GM18868 (cell line): ENCODE data around the gene STK25.
"Not testable (repeated sequence)": the region's sequence is repeated elsewhere in the genome, so short reads cannot be mapped to it uniquely, and the experiment has no call there.

ENCODE experiments used
- ATAC-seq: cut with Tn5 transposase; IDR thresholded peaks from one replicate; pipeline ENCODE4 v1.9.1; 2021; ENCODE audit warnings: mild to moderate bottlenecking, moderate library complexity; ENCODE audit not compliant: unreplicated experiment

The STK25 gene

GRCh38 chr2:241509155-241509784, 886 bp upstream of the STK25 start:
- ATAC-seq, result no peak

- ATAC-seq, result peak; percentile 17
Observed at GRCh38 chr2:241507430-241508239, 749 bp downstream of the STK25 start.

- ATAC-seq, result no peak
Observed at GRCh38 chr2:241506793-241507429, 1.5 kb downstream of the STK25 start.

- not testable (repeated sequence) for ATAC-seq
Observed at GRCh38 chr2:241506317-241506716, 2.1 kb downstream of the STK25 start.

GRCh38 chr2:241505781-241506201, 2.6 kb downstream of the STK25 start:
- no peak for ATAC-seq

- no peak for ATAC-seq
Observed at GRCh38 chr2:241505086-241505780, 3.2 kb downstream of the STK25 start.

DNA sequence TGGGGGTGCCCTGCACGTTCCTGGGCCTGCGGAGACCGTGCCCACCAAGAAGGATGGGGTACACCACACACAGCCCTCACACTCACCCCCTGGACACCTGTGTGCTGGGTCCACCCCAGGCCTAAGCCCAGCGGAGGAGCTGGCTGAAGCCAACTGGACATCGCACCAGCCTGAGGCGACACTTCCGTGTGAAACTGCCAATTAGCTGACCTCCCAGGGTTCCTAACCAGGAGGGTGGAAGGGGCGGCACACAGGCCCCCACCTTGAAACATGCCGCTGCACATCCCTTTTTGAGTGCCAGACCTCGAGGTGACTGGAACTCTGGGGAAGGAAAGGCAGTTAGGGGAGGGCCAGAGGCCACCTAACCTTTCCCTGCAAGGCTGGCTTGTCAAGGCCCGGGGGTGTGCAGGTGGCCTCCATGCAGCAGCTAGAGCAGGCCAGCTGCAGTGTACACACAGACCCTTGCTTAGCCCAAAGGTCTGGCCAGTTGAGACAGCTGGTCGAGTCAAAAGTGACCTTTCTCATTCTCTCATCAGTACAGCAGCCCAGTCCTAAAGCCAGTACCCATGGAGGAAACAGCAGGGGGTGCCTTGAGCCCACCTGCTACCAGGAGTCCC, 4.5 kb downstream of the STK25 start:
- no peak for ATAC-seq

- no peak for ATAC-seq
Observed at GRCh38 chr2:241502281-241502680, 6.1 kb downstream of the STK25 start.

DNA sequence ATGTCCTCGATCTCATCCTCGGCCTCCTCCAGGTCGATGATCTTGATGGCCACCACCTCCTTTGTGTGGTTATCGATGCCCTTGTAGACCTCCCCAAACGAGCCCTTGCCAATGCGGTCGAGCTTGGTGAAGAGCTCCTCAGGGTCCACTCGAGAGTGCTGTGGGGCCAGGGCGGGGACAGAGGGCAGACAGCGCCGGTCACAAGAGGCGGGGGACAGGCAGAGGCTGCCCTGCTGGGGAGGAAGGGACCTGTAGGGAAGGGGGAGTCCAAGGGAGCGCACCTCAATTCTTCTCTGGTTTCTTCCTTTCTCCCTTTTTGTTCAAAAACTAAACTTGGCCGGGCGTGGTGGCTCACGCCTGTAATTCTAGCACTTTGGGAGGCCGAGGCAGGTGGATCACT, 6.8 kb downstream of the STK25 start:
- no peak for ATAC-seq

DNA sequence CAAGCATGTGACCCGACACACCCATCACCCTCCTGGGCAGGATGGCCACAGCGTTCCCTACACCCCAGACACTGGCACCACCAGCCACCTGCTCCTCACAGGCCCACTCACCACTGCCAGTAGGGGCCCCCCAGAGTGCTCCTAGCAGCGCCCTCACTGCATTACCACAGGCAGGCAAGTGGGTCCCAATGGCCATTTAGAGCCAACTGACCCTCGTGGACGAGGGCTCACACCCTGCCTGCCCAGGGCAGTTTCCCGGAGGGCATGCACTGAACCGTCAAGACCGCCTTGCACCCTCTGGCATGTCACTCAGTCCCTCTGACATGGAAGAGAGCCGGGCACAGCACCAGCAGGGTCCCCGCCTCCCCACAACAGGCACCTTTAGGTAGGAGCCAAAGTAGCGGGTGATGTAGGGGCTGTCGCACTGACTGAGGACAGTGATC, 7.3 kb downstream of the STK25 start:
- ATAC-seq, result no peak

GRCh38 chr2:241500431-241500975, 7.9 kb downstream of the STK25 start:
- ATAC-seq, result no peak

GRCh38 chr2:241500016-241500415, 8.4 kb downstream of the STK25 start:
- ATAC-seq, result no peak

- no peak for ATAC-seq
Observed at GRCh38 chr2:241499146-241499965, 9.0 kb downstream of the STK25 start.

DNA sequence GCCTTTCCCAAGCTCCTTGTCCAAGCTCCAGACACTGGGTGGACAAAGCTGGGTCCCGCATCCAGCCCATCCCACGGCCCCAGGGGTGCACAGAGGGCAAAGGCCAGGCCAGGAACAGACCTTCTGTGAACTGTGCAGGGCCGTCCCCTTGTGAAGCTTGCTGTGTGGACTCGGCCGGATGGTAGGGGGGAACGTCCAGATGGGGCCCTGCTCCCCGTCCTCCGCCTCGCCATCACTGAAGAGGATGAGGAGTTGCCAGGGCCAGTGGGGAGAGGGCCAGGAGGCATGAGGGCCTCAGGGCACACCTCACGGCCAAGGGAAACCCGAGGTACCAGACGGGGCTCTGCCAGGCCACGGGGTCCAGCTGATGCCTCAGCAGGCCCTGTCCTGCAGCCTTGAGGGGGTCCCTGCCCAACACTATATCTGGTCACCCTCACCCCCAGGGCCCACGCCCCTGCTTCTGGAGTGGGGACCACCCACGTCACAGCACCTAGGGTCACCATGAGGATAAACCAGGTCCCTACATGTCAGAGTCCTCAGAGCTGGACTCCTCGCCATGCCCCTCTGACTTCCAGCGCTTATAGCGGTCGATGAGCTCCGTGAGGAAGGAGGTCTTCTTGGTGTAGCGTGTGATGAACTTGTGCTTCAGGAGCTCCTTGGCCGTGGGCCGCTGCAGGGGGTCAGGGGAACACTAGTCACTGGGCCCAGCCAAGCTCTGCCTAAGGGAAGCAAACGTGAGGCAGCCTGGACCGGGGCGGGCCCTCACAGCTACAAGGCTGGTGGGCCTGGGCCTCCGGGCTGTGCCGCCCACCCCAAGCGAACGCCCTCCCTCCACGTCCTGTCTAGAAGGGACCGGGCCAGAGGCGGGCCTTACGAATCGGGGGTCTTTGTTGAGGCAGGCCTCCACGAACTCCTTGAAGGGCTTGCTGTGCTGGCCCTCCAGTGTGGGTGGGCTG, 10.0 kb downstream of the STK25 start:
- no peak for ATAC-seq

DNA sequence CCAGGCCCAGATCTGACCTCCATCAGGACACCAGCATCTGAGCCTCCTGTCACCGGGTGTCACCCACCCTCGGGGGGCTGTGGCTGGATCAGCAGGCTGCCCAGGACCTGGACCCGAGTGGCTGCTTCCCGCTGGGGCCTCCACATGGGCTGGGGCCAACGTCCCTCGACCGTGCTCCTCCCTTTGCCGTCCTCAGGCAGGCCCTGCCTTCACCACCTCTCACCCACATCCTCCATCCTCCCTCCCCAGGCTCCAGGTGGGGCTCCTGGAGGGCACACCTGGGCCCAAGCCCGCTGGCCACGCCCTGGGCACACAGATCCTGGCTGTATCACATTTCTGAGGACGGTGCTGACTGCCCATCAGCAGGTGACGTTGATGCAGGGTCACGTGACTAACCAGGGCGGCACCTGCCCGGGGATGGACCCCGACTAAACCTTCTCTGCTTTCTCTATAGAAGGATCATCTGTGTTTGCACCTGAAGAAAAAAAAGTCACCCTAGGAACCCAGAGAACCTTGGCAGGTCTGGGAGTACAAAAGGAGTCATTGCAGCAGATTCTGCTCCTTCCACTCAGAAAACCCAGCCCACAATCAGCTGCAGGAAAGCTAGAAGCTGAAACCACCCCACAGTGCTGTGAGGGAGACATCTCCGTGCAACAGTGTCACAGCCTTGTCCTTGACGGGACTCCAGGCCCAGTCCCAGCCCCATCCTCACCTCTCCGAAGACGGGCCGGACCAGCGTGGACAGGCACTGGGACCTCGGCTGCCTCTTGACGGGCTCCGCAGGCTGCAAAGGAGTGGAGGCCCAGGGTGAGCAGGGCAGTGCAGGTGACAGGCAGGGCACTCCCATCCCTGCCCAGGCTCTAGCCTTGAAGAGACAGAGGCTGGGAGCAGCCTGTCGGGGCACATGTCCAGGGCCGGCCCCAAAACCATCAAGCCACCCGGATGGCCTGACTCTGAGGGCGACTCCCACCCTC, 11.2 kb downstream of the STK25 start:
- no peak for ATAC-seq

- ATAC-seq, result no peak
Observed at GRCh38 chr2:241496003-241496707, 12.2 kb downstream of the STK25 start.
